Lung (tissue), 12 donors: ENCODE data around the gene MT1G. TPM values are rescaled to one million over a fixed set of nuclear protein-coding genes. Genes with fewer than 3 reads are reported as not detected.

Experiments used
- ATAC-seq: fragments of 200-7000 bp; cut with Tn5 transposase; one replicate; pipeline ENCODE4 v1.9.1; 2020; ENCODE audit warnings: moderate number of reproducible peaks; ENCODE audit not compliant: insufficient read depth, low FRiP score
- DNase-seq, 3 donors: peaks; one replicate each; pipeline ENCODE4 v3.0.0-alpha.2; 2013 to 2017
- H3K27ac ChIP-seq, 2 donors: one replicate each; pipeline ENCODE4 v1.5.1; 2013; ENCODE audit warnings: mild to moderate bottlenecking in 2 of 2, moderate library complexity in 2 of 2, control low read depth in 1 of 2, inconsistent platforms in 1 of 2, low read depth in 1 of 2, low read length in 1 of 2
- H3K27me3 ChIP-seq, 3 donors: one replicate each; pipeline ENCODE4 v1.5.1; 2013; ENCODE audit warnings: low read length in 2 of 3; ENCODE audit not compliant: control insufficient read depth in 3 of 3, insufficient read depth in 3 of 3
- H3K36me3 ChIP-seq, 4 donors: one replicate each; pipeline ENCODE4 v1.5.1; 2013; ENCODE audit warnings: low read length in 4 of 4, mild to moderate bottlenecking in 1 of 4, moderate library complexity in 1 of 4; ENCODE audit not compliant: control insufficient read depth in 4 of 4, insufficient read depth in 4 of 4
- H3K4me1 ChIP-seq, 5 donors: one replicate each; pipeline ENCODE4 v1.5.1; 2013; ENCODE audit warnings: low read length in 5 of 5, mild to moderate bottlenecking in 2 of 5, moderate library complexity in 1 of 5; ENCODE audit not compliant: control insufficient read depth in 5 of 5, insufficient read depth in 5 of 5
- H3K4me3 ChIP-seq: one replicate; pipeline ENCODE4 v1.5.1; 2013; ENCODE audit warnings: mild to moderate bottlenecking, control low read depth, moderate library complexity
- H3K9ac ChIP-seq, 2 donors: one replicate each; pipeline ENCODE4 v1.5.1; 2013; ENCODE audit warnings: low read length in 2 of 2, control low read depth in 1 of 2; ENCODE audit not compliant: insufficient read depth in 1 of 2
- H3K9me3 ChIP-seq, 4 donors: one replicate each; pipeline ENCODE4 v1.5.1; 2013; ENCODE audit warnings: low read length in 3 of 4, mild to moderate bottlenecking in 1 of 4, moderate library complexity in 1 of 4; ENCODE audit not compliant: control insufficient read depth in 4 of 4, insufficient read depth in 3 of 4
- WGBS, 2 donors: extraction: QIAGEN DNeasy Blood & Tissue Kit; methylation state at CpG; one replicate each; pipeline ENCODE4 v1.1.7; 2013; 5-methylcytosine and 5-hydroxymethylcytosine counted together
- polyA plus RNA-seq, 2 donors: library from polyadenylated mRNA; stranded (reverse); fragments of 200-250 nt; gene quantifications; one replicate each; pipeline ENCODE4 v1.2.1, GENCODE V29; 2013
- total RNA-seq, 2 donors: library from RNA; depleted of rRNA in 1 of 2; stranded (reverse); fragments of >200 nt in 1 of 2; gene quantifications; one replicate each; pipeline ENCODE4 v1.2.1, GENCODE V29; 2014 to 2021
- TF ChIP-seq, protein P1 (sequence below): IDR thresholded peaks from 2 replicates; pipeline ENCODE4 v1.5.1; 2012; ENCODE audit warnings: mild to moderate bottlenecking; ENCODE audit errors: control extremely low read depth, extremely low read depth
- donor health status: control.
- donor health status: control.
- donor health status: Bipolar disorder and iron deficiency.
- donor health status: healthy.
- donor health status: DM: yes; HTN: yes; CAD: no.

Gene MT1G
- total and polyA plus RNA-seq, 4 donors = 3.5 to 140 (median 78.0) TPM

DNA sequence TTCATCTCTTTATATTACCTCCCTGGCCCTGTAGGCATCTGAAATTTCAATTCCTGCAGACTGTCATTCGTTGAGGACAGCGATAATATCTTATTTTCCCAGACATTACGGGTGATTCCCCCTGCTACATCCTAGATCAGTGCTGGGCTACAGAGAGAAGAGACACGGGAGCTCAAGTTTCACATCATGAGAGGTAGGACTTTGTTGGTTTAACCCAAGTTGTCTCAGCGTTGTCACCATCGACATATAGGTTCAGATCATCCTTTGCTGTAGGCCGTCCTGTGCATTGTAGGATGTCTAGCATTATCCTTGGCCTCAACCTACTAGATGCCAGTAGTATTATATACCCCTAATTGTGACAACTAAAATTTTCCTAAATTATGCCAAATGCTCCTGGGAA lies 33.7 kb upstream of the MT1G start:
- no peak overlapping the region for H3K4me3 ChIP-seq
- TF ChIP-seq, protein P1, sequence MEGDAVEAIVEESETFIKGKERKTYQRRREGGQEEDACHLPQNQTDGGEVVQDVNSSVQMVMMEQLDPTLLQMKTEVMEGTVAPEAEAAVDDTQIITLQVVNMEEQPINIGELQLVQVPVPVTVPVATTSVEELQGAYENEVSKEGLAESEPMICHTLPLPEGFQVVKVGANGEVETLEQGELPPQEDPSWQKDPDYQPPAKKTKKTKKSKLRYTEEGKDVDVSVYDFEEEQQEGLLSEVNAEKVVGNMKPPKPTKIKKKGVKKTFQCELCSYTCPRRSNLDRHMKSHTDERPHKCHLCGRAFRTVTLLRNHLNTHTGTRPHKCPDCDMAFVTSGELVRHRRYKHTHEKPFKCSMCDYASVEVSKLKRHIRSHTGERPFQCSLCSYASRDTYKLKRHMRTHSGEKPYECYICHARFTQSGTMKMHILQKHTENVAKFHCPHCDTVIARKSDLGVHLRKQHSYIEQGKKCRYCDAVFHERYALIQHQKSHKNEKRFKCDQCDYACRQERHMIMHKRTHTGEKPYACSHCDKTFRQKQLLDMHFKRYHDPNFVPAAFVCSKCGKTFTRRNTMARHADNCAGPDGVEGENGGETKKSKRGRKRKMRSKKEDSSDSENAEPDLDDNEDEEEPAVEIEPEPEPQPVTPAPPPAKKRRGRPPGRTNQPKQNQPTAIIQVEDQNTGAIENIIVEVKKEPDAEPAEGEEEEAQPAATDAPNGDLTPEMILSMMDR = no peak
- H3K27me3 ChIP-seq = no peaks in the 10 kb centered on the region
- no peak overlapping the region for H3K9ac ChIP-seq
- no peaks in the 10 kb centered on the region for H3K4me1 ChIP-seq
- no peak overlapping the region for H3K27ac ChIP-seq
- H3K9me3 ChIP-seq = peaks cover 0 to 3% (median 0%) of the 10 kb centered on the region in 4 donors
- DNase-seq = no peak
- WGBS, 2 donors = 88 to 94% methylated on average over 7 of the region's 7 CpGs
- H3K36me3 ChIP-seq = no peaks in the 10 kb centered on the region
- ATAC-seq = no peak

DNA sequence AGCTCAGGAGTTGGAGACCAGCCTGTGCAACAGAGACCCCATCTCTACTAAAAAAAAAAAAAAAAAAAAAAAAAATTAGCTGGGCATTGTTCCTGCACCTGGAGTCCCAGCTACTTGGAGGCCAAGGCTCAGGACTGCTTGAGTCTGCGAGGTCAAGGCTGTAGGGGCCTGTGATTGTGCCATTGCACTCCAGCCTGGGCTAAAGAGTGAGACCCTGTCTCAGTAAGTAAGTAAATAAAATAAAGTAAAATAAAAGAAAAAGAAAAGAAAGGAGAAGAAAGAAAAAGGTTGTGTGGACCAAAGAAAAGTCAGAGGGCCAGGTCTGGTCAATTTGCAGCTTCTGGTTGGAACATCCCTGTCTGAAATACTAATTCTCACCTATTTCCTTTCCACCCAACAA lies 32.8 kb upstream of the MT1G start:
- 99 to 100% methylated on average over 1 of the region's 1 CpG for WGBS, 2 donors
- TF ChIP-seq, protein P1 = no peak
- Histone ChIP-seq H3K4me3 (no peak overlapping the region), H3K9me3 (peaks cover 0 to 3% (median 0%) of the 10 kb centered on the region in 4 donors), H3K4me1 (no peaks in the 10 kb centered on the region), H3K27me3 (no peaks in the 10 kb centered on the region), H3K27ac (no peak overlapping the region), H3K9ac (no peak overlapping the region), H3K36me3 (no peaks in the 10 kb centered on the region)
- DNase-seq (no peak), ATAC-seq (no peak)

DNA sequence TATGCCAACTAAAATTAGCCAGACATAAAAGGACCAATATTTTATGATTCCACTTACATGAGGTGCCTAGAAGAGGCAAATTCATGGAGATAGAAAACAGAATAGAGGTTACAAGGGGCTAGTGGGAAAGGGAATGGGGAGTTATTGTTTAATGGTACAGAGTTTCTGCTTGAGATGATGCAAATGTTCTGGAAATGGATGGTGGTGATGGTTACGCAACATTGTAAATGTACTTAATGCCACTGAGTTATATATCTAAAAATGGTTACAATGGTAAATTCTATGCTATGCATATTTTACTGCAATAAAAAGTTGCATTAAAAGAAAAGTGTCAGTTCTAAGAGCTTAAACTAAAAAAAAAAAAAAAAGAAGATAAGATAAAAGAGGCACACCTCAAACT lies 32.3 kb upstream of the MT1G start:
- DNase-seq (peak in 1 of 3 donors; percentile 26), ATAC-seq (no peak)
- no peak overlapping the region for H3K9ac ChIP-seq
- no peak overlapping the region for H3K27ac ChIP-seq
- H3K4me1 ChIP-seq = no peaks in the 10 kb centered on the region
- peaks cover 0 to 3% (median 0%) of the 10 kb centered on the region in 4 donors for H3K9me3 ChIP-seq
- H3K4me3 ChIP-seq = no peak overlapping the region
- WGBS, 2 donors = 50 to 93% methylated on average over 1 of the region's 1 CpG
- H3K27me3 ChIP-seq = no peaks in the 10 kb centered on the region
- TF ChIP-seq, protein P1 = no peak
- no peaks in the 10 kb centered on the region for H3K36me3 ChIP-seq
